DMS114 treated with DMSO at 0.1 percent for 48 hours (cell line): ENCODE results near the gene AASDH.
"Not testable (repeated sequence)": the region's sequence is repeated elsewhere in the genome, so short reads cannot be mapped to it uniquely, and the experiment has no call there.

Experiments used
- DNase-seq: peaks from one replicate; lab custom pipeline; 2025; ENCODE audit not compliant: unreplicated experiment; lab: John Stamatoyannopoulos, UW

AASDH gene

DNA sequence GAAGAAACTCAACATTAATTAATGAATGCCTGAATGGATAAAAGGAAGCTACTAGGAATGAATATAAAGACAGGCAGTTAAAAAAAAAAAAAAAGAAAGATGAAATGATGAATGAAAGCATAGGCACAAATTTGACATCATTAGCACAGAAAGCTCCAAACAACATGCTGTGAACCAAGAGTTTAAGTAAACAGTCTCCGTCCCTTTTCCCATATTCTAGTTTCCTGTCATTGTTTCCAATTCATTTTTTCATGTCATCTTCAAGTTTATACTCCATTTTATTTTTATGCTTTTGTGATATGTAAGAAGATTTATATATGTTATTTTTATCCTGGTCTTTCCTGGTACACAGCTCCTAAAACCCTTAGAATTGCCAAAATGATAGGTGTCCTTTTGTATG lies 17.7 kb upstream of the AASDH start:
- no peak for DNase-seq

DNA sequence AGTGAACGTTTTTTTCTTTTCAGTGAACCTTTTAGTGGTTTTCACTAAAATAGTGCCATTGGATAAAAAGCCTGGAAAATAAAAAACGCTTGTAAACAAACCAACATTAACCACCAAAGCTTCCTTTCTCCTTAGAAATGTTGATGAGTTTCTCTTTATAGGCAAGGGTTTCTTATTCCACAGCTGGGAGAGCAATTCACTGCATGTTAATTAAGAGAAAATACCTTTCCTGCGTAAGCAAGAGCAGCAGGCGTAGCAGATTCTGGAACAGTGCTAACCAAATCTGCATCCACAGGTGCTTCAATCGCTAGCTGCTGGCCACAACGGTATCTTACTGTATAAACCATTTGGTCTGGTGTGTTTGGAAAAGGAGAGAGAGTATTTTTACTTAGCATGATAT lies 13.3 kb upstream of the AASDH start:
- no peak for DNase-seq

DNA sequence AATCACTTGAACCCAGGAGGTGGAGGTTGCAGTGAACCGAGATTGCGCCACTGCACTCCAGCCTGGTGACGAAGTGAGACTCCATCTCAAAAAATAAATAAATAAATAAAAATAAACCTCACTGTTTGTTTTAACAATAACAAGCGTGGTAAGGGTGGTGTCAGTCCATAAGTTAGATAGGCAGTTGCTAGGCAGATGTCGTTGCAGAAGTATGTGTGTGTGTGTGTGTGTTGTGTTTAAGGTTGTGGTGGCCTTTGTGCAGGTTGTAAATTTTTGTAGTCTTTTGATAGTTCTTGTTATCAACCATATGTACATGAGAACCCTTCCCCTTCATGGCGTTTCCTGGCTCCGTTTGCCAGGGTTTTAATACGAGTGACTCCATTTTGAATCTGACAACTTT lies 4.0 kb upstream of the AASDH start:
- DNase-seq, result no peak

DNA sequence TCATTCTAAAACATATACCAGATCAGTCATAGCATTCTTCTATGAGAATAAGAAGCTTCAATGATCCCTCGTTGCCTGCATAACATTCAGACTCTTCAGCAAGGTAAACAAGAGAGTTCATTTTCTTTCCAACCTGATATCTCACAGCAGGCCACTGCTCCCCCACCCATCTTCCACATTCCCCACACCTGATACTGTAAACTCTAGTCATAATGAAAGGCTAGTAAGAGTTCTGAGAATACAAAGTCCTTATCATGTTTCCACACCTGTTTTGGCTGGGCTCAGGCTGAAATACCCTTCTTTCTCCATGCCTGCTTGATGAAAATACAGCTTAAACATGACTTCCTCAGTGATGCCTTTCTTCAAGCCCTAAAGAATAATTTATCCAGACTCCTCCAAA lies 2.3 kb upstream of the AASDH start:
- DNase-seq, result no peak

DNA sequence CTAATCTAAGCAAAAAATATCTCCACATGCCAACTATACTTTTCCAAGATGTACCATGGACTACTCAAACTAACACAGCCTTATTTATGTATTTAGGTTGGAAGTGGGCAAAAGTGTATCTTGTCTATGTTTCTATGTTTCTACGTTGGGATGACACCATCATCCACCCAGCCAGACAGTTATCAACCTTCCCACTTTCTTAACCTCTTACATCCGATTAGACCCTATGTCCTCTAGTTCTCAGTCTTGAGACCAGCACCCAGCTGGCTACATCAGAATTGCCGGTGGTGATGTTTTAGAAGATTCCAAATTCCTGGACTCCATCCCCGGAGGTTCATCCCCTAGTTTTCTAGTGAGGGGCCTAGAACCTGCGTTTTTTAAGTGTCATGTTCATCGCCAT lies 1.0 kb upstream of the AASDH start:
- DNase-seq, result no peak

DNA sequence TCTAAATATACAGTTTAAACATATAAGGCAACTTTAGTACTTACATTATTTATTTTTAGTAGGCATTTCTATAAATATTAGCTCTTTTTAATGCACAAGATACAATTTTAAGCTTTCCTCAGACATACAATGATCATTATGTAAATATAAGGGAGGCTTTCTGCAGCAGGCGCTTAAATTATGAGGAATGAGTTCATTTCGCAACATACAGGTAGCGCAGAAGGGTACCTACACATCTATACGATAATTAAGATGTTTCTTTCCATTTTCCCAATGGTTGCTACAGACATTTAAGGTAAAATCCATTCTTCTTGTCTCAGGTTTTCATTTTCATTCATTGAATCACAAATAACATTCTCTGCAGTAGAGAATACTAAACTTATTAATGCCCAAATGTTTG lies 1.2 kb downstream of the AASDH start:
- DNase-seq, result no peak

DNA sequence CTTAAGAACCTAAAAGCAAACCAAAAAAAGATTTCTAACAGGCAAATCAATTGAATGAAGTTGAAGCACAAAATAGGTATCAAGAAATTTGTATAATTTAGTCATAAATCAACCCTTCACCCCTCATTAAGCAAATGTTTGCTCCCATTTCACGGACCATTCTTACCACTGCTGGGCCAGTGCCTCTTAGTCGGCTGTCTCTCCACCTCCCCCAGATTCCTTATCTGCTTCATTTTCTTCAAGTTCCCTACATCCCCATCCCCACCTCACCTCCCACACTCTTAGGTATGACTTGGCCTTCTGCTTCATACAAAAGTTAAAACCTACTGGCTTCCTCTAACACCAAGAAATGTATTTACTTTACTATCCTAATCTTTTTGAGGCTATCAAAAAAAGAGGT lies 11.8 kb downstream of the AASDH start:
- no peak for DNase-seq

DNA sequence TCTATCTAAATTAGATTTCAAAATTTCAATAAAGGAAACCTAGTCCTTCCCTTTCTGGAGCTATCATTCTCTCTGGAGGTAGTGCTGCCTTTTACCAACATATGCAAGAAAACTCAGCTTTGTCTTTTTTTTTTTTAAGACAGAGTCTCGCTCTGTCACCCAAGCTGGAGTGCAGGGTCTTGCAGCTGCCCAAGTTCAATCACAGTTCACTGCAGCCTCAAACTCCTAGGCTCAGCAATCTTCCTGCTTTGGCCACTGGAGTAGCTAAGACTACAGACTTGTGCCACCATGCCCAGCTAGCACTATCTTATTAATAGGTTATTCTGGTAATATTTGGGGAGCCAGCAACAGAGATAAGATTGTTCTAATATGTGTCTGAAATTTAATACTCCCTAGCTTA lies 12.3 kb downstream of the AASDH start:
- DNase-seq, result no peak

DNA sequence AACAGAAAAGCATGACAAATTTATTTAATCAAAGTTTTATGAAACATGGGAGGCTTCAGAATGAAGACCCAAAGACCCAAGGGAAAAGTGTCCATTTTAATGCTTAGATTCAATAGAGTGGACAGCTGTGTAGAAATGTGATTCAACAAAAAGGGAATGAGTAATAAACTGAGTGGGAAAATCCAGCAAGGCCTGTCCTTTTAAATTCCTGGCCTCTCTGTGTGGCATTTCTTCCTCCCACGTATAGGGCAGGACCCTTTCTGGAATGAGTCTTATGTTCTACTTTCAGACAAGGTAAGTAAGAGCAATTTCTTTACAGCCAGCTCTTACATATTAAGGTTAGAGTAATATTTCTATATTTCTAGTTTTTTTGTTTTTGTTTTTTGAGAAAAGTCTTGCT lies 14.5 kb downstream of the AASDH start:
- no peak for DNase-seq

DNA sequence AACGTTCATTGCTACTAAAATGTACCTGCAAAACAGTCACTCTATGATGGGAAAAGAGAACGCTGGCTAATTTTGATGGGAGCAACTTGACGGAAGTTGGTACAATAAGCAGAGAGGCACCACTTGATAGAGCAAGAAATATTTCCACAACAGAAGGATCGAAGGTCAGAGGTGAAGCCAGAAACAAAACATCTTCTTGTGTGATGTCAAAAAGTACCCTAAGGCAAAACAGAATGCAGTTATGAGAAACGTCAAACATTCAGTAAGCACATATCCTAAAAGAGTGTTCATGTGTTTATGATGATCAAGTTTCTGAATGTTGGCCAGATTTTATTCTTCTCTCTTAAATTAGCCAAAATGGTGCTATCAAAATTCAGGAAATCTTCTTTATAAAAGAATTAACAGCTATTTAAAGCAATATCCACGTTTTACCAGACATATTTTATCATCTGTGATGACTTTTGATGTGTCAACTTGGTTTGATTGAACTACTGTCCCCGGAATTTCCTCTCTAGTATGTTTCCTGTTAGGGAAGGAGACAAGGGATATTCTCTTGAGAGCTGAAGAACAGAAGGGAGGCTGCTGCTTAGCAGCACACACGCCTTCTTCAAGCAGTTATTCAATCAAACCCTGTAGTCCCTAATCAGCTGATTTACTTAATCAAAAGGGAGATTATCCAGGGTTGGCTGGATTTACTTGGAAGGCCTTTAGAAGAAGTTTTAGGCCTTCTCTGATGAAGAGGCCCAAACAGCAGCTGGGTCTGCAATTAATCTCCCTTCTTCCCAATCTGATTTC lies 15.7 kb downstream of the AASDH start:
- DNase-seq, result no peak

DNA sequence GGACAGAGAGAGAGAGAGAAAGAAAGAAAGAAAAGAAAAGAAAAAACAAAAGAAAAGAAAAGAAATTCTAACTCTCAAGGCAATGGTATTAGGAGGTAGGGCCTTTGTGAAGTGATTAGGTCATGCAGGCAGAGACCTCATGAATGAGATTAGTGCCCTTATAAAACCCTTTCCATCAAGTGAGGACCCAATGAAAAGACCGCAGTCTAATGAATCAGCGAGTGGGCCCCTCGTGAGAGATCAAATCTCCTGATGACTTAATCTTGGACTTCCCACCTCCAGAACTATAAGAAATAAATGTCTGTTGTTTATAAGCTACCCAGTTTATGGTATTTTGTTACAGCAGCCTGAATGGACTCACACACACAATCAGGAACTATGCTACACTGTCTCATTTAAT lies 16.9 kb downstream of the AASDH start:
- DNase-seq, result no peak

DNA sequence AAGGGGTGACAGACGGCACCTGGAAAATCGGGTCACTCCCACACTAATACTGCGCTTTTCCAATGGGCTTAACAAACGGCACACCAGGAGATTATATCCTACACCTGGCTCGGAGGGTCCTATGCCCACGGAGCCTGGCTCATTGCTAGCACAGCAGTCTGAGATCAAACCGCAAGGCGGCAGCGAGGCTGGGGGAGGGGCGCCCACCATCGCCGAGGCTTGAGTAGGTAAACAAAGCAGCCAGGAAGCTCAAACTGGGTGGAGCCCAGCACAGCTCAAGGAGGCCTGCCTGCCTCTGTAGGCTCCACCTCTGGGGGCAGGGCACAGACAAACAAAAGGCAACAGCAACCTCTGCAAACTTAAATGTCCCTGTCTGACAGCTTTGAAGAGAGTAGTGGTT lies 24.3 kb downstream of the AASDH start:
- not testable (repeated sequence) for DNase-seq

DNA sequence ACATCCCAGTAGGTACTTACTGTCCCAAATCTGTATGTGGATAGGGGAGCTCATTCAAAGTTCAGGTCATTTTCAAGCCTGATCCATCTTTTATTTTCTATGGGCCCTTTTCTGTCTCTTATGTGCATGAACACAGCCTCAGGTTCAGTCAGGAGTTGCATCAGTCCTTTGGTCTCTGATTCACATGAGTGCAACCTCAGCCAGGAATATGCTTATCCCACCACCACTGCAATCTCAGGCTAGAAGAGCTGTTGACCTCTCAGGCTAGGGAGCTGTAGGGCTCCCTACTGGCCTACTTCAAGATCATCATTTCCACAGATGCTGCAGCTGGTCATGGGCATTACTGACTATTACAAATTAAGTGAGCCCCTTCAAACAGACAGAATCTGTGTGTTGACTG lies 27.2 kb downstream of the AASDH start:
- DNase-seq, result no peak

DNA sequence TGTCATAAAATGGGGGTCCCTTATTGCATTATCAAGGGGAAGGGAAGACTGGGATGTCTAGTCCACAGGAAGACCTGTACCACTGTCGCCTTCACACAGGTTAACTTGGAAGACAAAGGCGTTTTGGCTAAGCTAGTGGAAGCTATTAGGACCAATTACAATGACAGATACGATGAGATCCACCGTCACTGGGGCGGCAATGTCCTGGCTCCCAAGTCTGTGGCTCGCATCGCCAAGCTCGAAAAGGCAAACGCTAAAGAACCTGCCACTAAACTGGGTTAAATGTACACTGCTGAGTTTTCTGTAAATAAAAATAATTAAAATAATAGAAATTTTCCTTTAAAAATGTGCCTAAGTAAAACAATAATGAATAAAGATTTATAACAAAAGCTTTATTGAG lies 30.6 kb downstream of the AASDH start:
- no peak for DNase-seq

DNA sequence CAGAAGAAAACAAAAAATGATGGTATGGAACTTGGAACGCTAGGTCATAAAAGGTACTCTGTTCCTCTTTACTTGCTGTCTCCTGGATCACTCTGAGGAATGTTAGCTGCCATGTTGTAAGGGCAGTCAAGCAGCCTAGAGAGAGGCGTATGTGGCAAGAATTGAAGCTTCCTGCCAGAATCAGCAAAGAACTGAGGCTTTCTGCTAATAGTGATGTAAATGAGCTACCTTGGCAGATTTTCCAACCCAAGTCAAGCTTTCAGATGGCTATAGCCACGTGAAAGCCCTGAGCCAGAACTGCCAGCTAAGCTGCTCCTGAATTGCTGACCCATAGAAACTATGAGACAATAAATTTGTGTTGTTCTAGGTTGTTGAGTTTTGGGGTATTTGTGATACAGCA lies 38.7 kb downstream of the AASDH start:
- DNase-seq, result no peak

DNA sequence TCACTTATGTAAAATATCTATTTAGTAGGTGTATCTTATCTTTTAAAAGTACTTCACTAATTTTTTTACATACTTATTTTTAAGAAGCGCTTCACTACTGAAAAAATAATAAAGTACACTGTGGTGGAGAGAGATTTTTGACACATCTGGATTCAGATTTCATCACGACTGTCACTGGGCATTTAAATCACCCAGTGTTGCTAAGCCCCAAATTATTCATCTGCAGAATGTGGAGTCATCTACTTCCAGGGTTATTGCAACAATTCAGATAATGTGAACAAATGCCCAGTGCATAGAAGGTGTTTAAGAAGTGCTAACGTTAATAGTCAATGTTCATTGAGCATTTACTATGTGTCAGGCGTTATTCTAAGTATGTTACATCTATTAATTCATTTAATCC lies 41.8 kb downstream of the AASDH start:
- no peak for DNase-seq

DNA sequence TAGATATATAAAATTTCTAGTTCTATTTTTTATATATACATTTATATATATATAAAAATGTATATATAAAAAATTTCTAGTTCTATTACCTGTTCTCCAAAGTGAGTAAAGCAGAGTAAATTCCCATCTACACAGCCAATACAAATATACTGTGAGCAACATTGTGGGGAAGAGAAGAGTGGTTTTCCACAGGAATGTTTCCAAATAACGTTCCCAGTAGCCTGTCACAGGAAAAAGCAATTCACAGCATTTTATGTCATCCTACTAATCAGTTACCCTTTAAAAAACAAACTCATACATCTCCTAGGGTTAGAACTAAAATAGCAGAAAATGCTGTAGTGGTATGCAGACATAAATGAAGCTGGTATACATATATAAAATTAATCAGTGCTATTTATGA lies 44.5 kb downstream of the AASDH start:
- DNase-seq, result no peak

DNA sequence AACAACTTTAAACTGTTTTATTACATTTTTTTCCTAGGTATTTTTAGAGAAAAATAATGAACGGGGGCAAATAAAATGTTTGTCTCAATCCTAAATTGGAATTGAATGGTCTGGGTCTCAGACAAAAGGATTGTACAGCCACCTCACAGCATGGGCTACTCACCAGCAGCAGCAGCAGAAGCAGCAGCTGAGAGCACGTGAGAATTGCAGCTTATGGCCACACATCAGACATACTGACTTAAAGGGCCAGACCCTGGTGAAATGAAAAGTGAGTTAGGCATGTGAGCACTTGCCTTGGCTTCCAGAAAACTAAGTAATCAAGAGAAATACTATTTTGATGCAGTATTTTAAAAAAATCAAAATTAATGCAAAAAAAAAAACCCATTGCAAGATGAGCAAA lies 56.6 kb downstream of the AASDH start:
- DNase-seq, result no peak

DNA sequence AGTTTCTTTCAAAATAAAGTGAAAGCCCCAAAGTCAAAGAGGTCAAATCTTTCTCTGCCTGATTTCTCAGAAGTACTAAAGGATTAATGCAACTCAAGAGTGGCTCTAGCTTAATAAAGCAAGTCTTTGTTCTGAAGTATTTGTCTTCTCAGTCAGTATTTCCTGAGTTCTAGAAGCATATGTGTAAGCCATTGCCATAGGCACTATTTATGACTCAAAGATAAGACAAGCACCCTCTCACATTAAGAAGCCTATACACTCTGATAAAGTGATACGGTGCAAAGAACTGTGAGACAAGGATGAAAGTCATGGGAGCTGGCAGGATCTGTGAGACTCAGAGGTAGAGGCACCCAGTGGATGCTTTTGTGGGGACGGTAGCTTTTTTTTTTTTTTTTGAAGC lies 60.9 kb downstream of the AASDH start:
- no peak for DNase-seq

DNA sequence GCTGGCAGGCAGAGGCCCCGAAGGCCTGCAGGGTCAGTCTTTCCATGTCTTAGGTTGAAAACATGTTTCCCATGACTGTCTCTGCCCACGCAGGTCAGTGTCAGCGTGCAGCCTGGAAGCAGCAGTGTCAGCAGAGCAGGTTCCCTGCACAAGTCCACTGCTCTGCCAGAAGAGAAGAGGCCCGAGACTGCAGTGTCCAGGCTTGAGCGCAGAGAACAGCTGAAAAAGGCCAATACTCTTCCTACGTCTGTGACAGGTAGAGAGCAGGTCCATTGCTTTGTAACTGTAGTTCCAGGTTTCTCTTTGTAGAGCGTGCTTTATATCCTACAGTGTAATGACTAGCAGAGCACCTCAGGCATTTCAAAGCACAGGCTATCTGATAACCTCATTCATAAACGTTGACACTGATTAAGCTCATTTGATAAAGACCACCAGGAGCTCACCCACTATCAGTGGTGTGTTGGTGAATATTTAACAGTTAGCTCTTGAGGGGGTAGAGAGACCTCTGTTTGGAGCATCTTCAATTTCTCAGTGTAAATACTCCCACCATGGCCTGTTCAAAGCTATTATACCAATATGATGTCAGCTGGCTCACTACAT lies 63.2 kb downstream of the AASDH start:
- no peak for DNase-seq

DNA sequence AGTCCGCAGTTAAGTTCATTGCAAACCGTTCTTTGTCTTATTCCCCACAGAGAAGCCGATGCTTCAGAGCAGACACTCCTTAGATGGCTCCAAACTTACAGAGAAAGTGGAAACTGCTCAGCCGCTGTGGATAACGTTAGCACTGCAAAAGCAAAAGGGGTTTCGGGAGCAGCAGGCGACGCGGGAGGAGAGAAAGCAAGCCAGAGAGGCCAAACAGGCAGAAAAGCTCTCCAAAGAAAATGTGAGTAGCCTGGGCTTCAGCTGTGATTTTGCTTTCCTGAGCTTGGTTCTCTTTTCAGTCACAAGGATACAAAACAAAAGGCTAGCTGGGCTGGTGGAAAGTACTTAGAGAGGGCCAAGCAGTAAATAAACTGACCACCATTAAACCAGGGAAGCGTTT lies 64.0 kb downstream of the AASDH start:
- DNase-seq, result no peak

DNA sequence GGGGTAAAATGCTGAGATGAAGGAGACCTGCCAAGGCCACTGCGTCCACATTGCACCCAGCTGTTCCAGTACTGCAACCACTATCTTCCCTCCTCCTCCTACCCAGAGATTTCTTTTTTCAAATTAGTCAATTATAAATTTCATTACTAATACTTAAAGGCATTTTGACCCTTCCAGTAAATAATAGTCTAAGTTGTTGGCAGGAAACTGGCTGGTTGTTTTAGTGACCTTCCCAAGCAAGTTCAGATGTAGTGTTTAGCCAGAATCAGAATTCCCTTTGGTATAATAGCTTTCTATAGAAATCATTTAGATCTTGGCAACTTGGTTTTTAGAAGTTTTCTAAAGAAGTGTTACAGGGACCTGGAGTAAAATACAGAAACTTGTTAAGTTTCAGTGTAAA lies 66.0 kb downstream of the AASDH start:
- DNase-seq, result no peak

DNA sequence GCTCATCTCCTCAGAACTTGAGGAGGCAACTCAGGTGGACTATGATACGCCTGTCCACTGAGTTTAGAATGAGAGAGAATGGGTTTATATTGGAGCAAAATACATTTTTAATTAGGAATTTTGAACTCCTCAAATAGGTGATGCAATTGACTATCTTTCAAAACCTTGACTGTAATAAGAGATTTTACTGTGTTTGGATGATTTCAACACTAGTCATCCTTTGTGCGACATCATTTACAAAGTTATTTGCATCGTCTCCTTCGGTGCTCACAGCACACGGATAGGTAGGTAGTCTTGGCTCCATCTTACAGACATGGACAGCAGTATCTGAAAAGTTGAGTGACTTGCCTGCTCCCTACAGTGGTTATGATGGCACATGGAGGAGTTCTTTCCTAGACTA lies 67.0 kb downstream of the AASDH start:
- no peak for DNase-seq
